Naive thymus-derived CD4-positive, alpha-beta T cell (primary cell): ENCODE measurements around the gene LY9. TPM values are rescaled to one million over a fixed set of nuclear protein-coding genes. Genes with fewer than 3 reads are reported as not detected.

Experiments
- ATAC-seq: fragments of 150-1000 bp; cut with Tn5 transposase; 2 replicates; pipeline ENCODE4 v1.10.0; 2021; ENCODE audit warnings: mild to moderate bottlenecking, moderate library complexity
- CTCF ChIA-PET: fragments of 350-600 bp; sonication (Branson Sonifier 250); formaldehyde crosslinking; loops from one replicate; lab custom pipeline; 2021; ENCODE audit warnings: antibody characterized with exemption; lab: Charles Lee
- POLR2A ChIA-PET: fragments of 350-600 bp; sonication (Branson Sonifier 250); formaldehyde crosslinking; loops from one replicate; lab custom pipeline; 2021; ENCODE audit warnings: antibody characterized with exemption, inconsistent platforms; lab: Charles Lee
- DNase-seq, 9 donors: peaks; one replicate each; pipeline versions ENCODE4 v3.0.0 to v3.0.0-alpha.2; 2020 to 2022; ENCODE audit warnings: mixed read lengths in 1 of 9
- H3K27ac ChIP-seq: one replicate; pipeline ENCODE4 v1.7.0; 2013; ENCODE audit warnings: mild to moderate bottlenecking, low read depth, low read length, moderate library complexity
- H3K27me3 ChIP-seq, 2 donors: one replicate each; pipeline ENCODE4 v1.7.0; 2013; ENCODE audit warnings: low read length in 2 of 2, mild to moderate bottlenecking in 2 of 2, moderate library complexity in 2 of 2; ENCODE audit not compliant: control insufficient read depth in 2 of 2, insufficient read depth in 2 of 2
- H3K36me3 ChIP-seq, 3 experiments: 1 replicate in 2 of 3; 2 replicates in 1 of 3; pipeline ENCODE4 v1.7.0; 2013; ENCODE audit warnings: low read length in 3 of 3, mild to moderate bottlenecking in 3 of 3, moderate library complexity in 1 of 3; ENCODE audit not compliant: insufficient read depth in 3 of 3, control insufficient read depth in 2 of 3
- H3K4me1 ChIP-seq, 2 donors: one replicate each; pipeline ENCODE4 v1.7.0; 2013; ENCODE audit warnings: low read length in 2 of 2, mild to moderate bottlenecking in 2 of 2, moderate library complexity in 1 of 2; ENCODE audit not compliant: control insufficient read depth in 2 of 2, insufficient read depth in 2 of 2
- H3K4me3 ChIP-seq: 2 replicates; pipeline ENCODE4 v1.7.0; 2013; ENCODE audit warnings: mild to moderate bottlenecking, low read length
- H3K9me3 ChIP-seq, 3 experiments: 1 replicate in 2 of 3; 2 replicates in 1 of 3; pipeline ENCODE4 v1.7.0; 2013; ENCODE audit warnings: low read length in 3 of 3; ENCODE audit not compliant: control insufficient read depth in 2 of 3
- H3K27ac Mint-ChIP-seq, 9 donors: one replicate each; pipeline ENCODE4 v1.8.0; 2020 to 2022; ENCODE audit warnings: mixed read lengths in 9 of 9, mild to moderate bottlenecking in 8 of 9, moderate library complexity in 5 of 9, inconsistent platforms in 2 of 9
- H3K27me3 Mint-ChIP-seq, 5 donors: one replicate each; pipeline ENCODE4 v1.8.0; 2021 to 2022; ENCODE audit warnings: mixed read lengths in 5 of 5, mild to moderate bottlenecking in 1 of 5
- H3K36me3 Mint-ChIP-seq, 5 donors: one replicate each; pipeline ENCODE4 v1.8.0; 2020 to 2022; ENCODE audit warnings: mixed read lengths in 5 of 5, mild to moderate bottlenecking in 3 of 5, inconsistent platforms in 1 of 5
- H3K4me1 Mint-ChIP-seq, 7 donors: one replicate each; pipeline ENCODE4 v1.8.0; 2020 to 2022; ENCODE audit warnings: mixed read lengths in 7 of 7, mild to moderate bottlenecking in 3 of 7, inconsistent platforms in 1 of 7
- H3K4me3 Mint-ChIP-seq, 10 donors: one replicate each; pipeline ENCODE4 v1.8.0; 2020 to 2022; ENCODE audit warnings: mild to moderate bottlenecking in 10 of 10, mixed read lengths in 10 of 10, moderate library complexity in 6 of 10, inconsistent platforms in 2 of 10
- H3K9me3 Mint-ChIP-seq, 11 donors: one replicate each; pipeline ENCODE4 v1.8.0; 2020 to 2022; ENCODE audit warnings: mixed read lengths in 11 of 11, mild to moderate bottlenecking in 4 of 11, inconsistent platforms in 1 of 11, moderate library complexity in 1 of 11
- intact Hi-C, 2 donors: fragments of 100-400 bp; cut with micrococcal nuclease; formaldehyde crosslinking; loops; one replicate each; pipeline ENCODE4 v1.15.1; 2023
- polyA plus RNA-seq, 2 donors: library from polyadenylated mRNA; unstranded; fragments of 300-500 nt; fragmentation: Illumina TruSeq; gene quantifications; one replicate each; pipeline ENCODE4 v1.2.3, GENCODE V29; 2021
- total RNA-seq, 6 experiments: library from RNA in 5 of 6; stranded (reverse) in 5 of 6; gene quantifications; 1 replicate in 5 of 6; 2 replicates in 1 of 6; pipeline ENCODE4 v1.2.3 and lab custom pipeline; 2021 to 2026

LY9 gene
- total and polyA plus RNA-seq, 7 experiments from 2014 or later = 5.6 to 225 (median 140) TPM

GRCh38 chr1:160814316-160814715, 18.3 kb downstream of the LY9 start:
- Mint-ChIP-seq H3K27me3 (peaks cover 0 to 9% (median 0%) of the 10 kb centered on the region in 5 donors), H3K4me3 (no peak overlapping the region), H3K4me1 (peaks cover 7 to 55% (median 48%) of the 10 kb centered on the region in 7 donors), H3K36me3 (peaks cover 18 to 76% (median 45%) of the 10 kb centered on the region in 5 donors), H3K27ac (peak overlapping the region in 7 of 9 donors; percentile 44 to 86 (median 81)), H3K9me3 (peaks cover 0 to 1% (median 0%) of the 10 kb centered on the region in 11 donors)
- ATAC-seq (no peak), DNase-seq (no peak)
- no peak overlapping the region for H3K4me3 ChIP-seq
- no peaks in the 10 kb centered on the region for H3K27me3 ChIP-seq
- ChIA-PET POLR2A (interaction anchor here (0.8 to 3.6 kb wide), 2 partner anchors 14 to 15 kb away, joined by 3 to 19 read pairs; no protein-coding TSS in a partner anchor), CTCF (no interaction called here)
- H3K27ac ChIP-seq = no peak overlapping the region
- intact Hi-C loops = no loop called here
- no peaks in the 10 kb centered on the region for H3K9me3 ChIP-seq
- peaks cover 23 to 86% (median 28%) of the 10 kb centered on the region in 3 experiments for H3K36me3 ChIP-seq
- peaks cover 0 to 8% of the 10 kb centered on the region in 2 donors for H3K4me1 ChIP-seq

GRCh38 chr1:160814856-160815255, 18.9 kb downstream of the LY9 start:
- peaks cover 0 to 8% of the 10 kb centered on the region in 2 donors for H3K4me1 ChIP-seq
- no peak overlapping the region for H3K27ac ChIP-seq
- Mint-ChIP-seq H3K9me3 (peaks cover 0 to 1% (median 0%) of the 10 kb centered on the region in 11 donors), H3K27ac (peak overlapping the region in 4 of 9 donors; percentile 26 to 81 (median 58)), H3K4me3 (no peak overlapping the region), H3K27me3 (peaks cover 0 to 8% (median 0%) of the 10 kb centered on the region in 5 donors), H3K4me1 (peaks cover 7 to 50% (median 44%) of the 10 kb centered on the region in 7 donors), H3K36me3 (peaks cover 19 to 73% (median 44%) of the 10 kb centered on the region in 5 donors)
- ChIA-PET CTCF (interaction anchor here (1.7 kb wide), 1 partner anchor 16 kb away, joined by 4 read pairs; no protein-coding TSS in a partner anchor), POLR2A (interaction anchor here (3.6 kb wide), 1 partner anchor 15 kb away, joined by 19 read pairs; no protein-coding TSS in a partner anchor)
- H3K36me3 ChIP-seq = peaks cover 23 to 89% (median 28%) of the 10 kb centered on the region in 3 experiments
- no peaks in the 10 kb centered on the region for H3K27me3 ChIP-seq
- no peak for ATAC-seq
- DNase-seq = no peak
- intact Hi-C loops = no loop called here
- H3K4me3 ChIP-seq = no peak overlapping the region
- no peaks in the 10 kb centered on the region for H3K9me3 ChIP-seq

GRCh38 chr1:160818207-160818937, 22.4 kb downstream of the LY9 start:
- no peak for ATAC-seq
- Histone ChIP-seq H3K36me3 (peaks cover 22 to 90% (median 27%) of the 10 kb centered on the region in 3 experiments), H3K4me1 (no peaks in the 10 kb centered on the region), H3K9me3 (no peaks in the 10 kb centered on the region), H3K27ac (no peak overlapping the region), H3K4me3 (no peak overlapping the region), H3K27me3 (no peaks in the 10 kb centered on the region)
- Mint-ChIP-seq H3K27me3 (peaks cover 0 to 5% (median 0%) of the 10 kb centered on the region in 5 donors), H3K4me1 (peaks cover 2 to 35% (median 13%) of the 10 kb centered on the region in 7 donors), H3K9me3 (peaks cover 0 to 1% (median 0%) of the 10 kb centered on the region in 11 donors), H3K4me3 (no peak overlapping the region), H3K27ac (peak overlapping the region in 7 of 9 donors; percentile 41 to 82 (median 56)), H3K36me3 (peaks cover 5 to 69% (median 37%) of the 10 kb centered on the region in 5 donors)
- intact Hi-C loops = no loop called here
- POLR2A ChIA-PET = interaction anchor here (0.6 to 1.4 kb wide), 3 partner anchors 9 to 19 kb away, joined by 3 to 6 read pairs (median 3); no protein-coding TSS in a partner anchor
- no peak for DNase-seq
- CTCF ChIA-PET = interaction anchor here (0.8 to 2.2 kb wide), 7 partner anchors 9 to 171 kb away, joined by 3 to 12 read pairs (median 4); partner anchors contain the start of genes LY9 and SLAMF1

GRCh38 chr1:160819186-160819585, 23.2 kb downstream of the LY9 start:
- Mint-ChIP-seq H3K27me3 (peaks cover 0 to 5% (median 0%) of the 10 kb centered on the region in 5 donors), H3K27ac (peak overlapping the region in 8 of 9 donors; percentile 48 to 88 (median 76)), H3K36me3 (peaks cover 5 to 63% (median 30%) of the 10 kb centered on the region in 5 donors), H3K9me3 (peaks cover 0 to 1% (median 0%) of the 10 kb centered on the region in 11 donors), H3K4me1 (peaks cover 0 to 27% (median 12%) of the 10 kb centered on the region in 7 donors), H3K4me3 (no peak overlapping the region)
- Histone ChIP-seq H3K4me1 (no peaks in the 10 kb centered on the region), H3K27me3 (no peaks in the 10 kb centered on the region), H3K9me3 (no peaks in the 10 kb centered on the region), H3K4me3 (no peak overlapping the region), H3K36me3 (peaks cover 22 to 90% (median 28%) of the 10 kb centered on the region in 3 experiments), H3K27ac (peak overlapping the region; percentile 27)
- DNase-seq (no peak), ATAC-seq (no peak)
- intact Hi-C loops = no loop called here
- ChIA-PET CTCF (interaction anchor here (0.8 to 1.3 kb wide), 3 partner anchors 16 to 172 kb away, joined by 3 to 4 read pairs (median 4); partner anchors contain the start of gene SLAMF1), POLR2A (interaction anchor here (1.4 to 1.5 kb wide), 2 partner anchors 14 to 15 kb away, joined by 3 to 6 read pairs; no protein-coding TSS in a partner anchor)

GRCh38 chr1:160821627-160822026, 25.7 kb downstream of the LY9 start:
- no peak overlapping the region for H3K27ac ChIP-seq
- DNase-seq (no peak), ATAC-seq (no peak)
- Mint-ChIP-seq H3K27me3 (peaks cover 0 to 5% (median 0%) of the 10 kb centered on the region in 5 donors), H3K36me3 (peaks cover 2 to 55% (median 32%) of the 10 kb centered on the region in 5 donors), H3K27ac (peak overlapping the region in 7 of 9 donors; percentile 45 to 91 (median 77)), H3K4me1 (peaks cover 0 to 17% (median 6%) of the 10 kb centered on the region in 7 donors), H3K9me3 (no peaks in the 10 kb centered on the region), H3K4me3 (no peak overlapping the region)
- H3K36me3 ChIP-seq = peaks cover 14 to 85% (median 17%) of the 10 kb centered on the region in 3 experiments
- CTCF ChIA-PET = interaction anchor here (0.6 to 1.3 kb wide), 6 partner anchors 15 to 141 kb away, joined by 3 to 5 read pairs (median 3); no protein-coding TSS in a partner anchor
- no peaks in the 10 kb centered on the region for H3K4me1 ChIP-seq
- H3K4me3 ChIP-seq = no peak overlapping the region
- POLR2A ChIA-PET = interaction anchor here (1.1 kb wide), 1 partner anchor 9 kb away, joined by 4 read pairs; no protein-coding TSS in a partner anchor
- H3K9me3 ChIP-seq = no peaks in the 10 kb centered on the region
- intact Hi-C loops = no loop called here
- H3K27me3 ChIP-seq = no peaks in the 10 kb centered on the region

- Histone ChIP-seq H3K4me1 (no peaks in the 10 kb centered on the region), H3K27me3 (no peaks in the 10 kb centered on the region), H3K27ac (no peak overlapping the region), H3K36me3 (peaks cover 9 to 86% (median 21%) of the 10 kb centered on the region in 3 experiments), H3K4me3 (no peak overlapping the region), H3K9me3 (no peaks in the 10 kb centered on the region)
- ATAC-seq (no peak), DNase-seq (no peak)
- ChIA-PET CTCF (interaction anchor here (1.0 kb wide), 1 partner anchor 11 kb away, joined by 3 read pairs; no protein-coding TSS in a partner anchor), POLR2A (no interaction called here)
- Mint-ChIP-seq H3K27ac (peak overlapping the region in 6 of 9 donors; percentile 26 to 71 (median 62)), H3K27me3 (peaks cover 0 to 3% (median 0%) of the 10 kb centered on the region in 5 donors), H3K9me3 (no peaks in the 10 kb centered on the region), H3K4me1 (peaks cover 0 to 17% (median 6%) of the 10 kb centered on the region in 7 donors), H3K36me3 (peaks cover 2 to 62% (median 31%) of the 10 kb centered on the region in 5 donors), H3K4me3 (no peak overlapping the region)
- intact Hi-C loops = no loop called here
These were observed 27.3 kb downstream of the LY9 start for GRCh38 chr1:160823296-160823695.
